BE2C (cell line): Measurements from ENCODE around the gene CCNQ.

Source experiments
- DNase-seq: peaks from one replicate; pipeline ENCODE4 v3.0.0-alpha.2; 2020
- H3K27me3 ChIP-seq: fragments of 250-450 bp; sonication (Bioruptor Pico); 2 replicates; pipeline ENCODE4 v1.5.1; 2020; ENCODE audit warnings: mild to moderate bottlenecking
- H3K36me3 ChIP-seq: fragments of 250-450 bp; sonication (Bioruptor Pico); 2 replicates; pipeline ENCODE4 v1.5.1; 2020; ENCODE audit warnings: mild to moderate bottlenecking
- H3K4me1 ChIP-seq: fragments of 250-450 bp; sonication (Bioruptor Pico); 2 replicates; pipeline ENCODE4 v1.5.1; 2020
- H3K4me3 ChIP-seq: 2 replicates; pipeline ENCODE4 v1.5.1; 2011; ENCODE audit warnings: low read depth, low read length
- H3K9me3 ChIP-seq: fragments of 250-450 bp; sonication (Bioruptor Pico); 2 replicates; pipeline ENCODE4 v1.5.1; 2020
- CTCF ChIP-seq: IDR thresholded peaks from 2 replicates; pipeline ENCODE4 v1.5.1; 2012; ENCODE audit warnings: mild to moderate bottlenecking, low read depth, low read length

The CCNQ gene

GRCh38 chrX:153576961-153577360, 22.0 kb downstream of the CCNQ start:
- Histone ChIP-seq H3K4me1 (no peaks in the 10 kb centered on the region), H3K27me3 (no peaks in the 10 kb centered on the region), H3K9me3 (no peaks in the 10 kb centered on the region), H3K4me3 (no peak overlapping the region), H3K36me3 (no peaks in the 10 kb centered on the region)
- TF ChIP-seq CTCF, result no peak
- DNase-seq, result no peak

GRCh38 chrX:153576239-153576870, 22.6 kb downstream of the CCNQ start:
- Histone ChIP-seq H3K9me3 (no peaks in the 10 kb centered on the region), H3K27me3 (no peaks in the 10 kb centered on the region)
- no peak for TF ChIP-seq CTCF

GRCh38 chrX:153573984-153574383, 25.0 kb downstream of the CCNQ start:
- DNase-seq, result no peak
- H3K27me3 ChIP-seq, result no peaks in the 10 kb centered on the region
- no peak overlapping the region for H3K4me3 ChIP-seq
- TF ChIP-seq CTCF, result no peak
- no peaks in the 10 kb centered on the region for H3K4me1 ChIP-seq
- H3K9me3 ChIP-seq, result no peaks in the 10 kb centered on the region
- no peaks in the 10 kb centered on the region for H3K36me3 ChIP-seq

More at GRCh38 chrX:153576239-153576870, 22.6 kb downstream of the CCNQ start:
- Histone ChIP-seq H3K4me3 (no peak overlapping the region), H3K4me1 (no peaks in the 10 kb centered on the region), H3K36me3 (no peaks in the 10 kb centered on the region)
- peak; percentile 18 for DNase-seq

GRCh38 chrX:153572601-153573000, 26.3 kb downstream of the CCNQ start:
- no peaks in the 10 kb centered on the region for H3K4me1 ChIP-seq
- H3K9me3 ChIP-seq, result no peaks in the 10 kb centered on the region
- no peaks in the 10 kb centered on the region for H3K27me3 ChIP-seq
- TF ChIP-seq CTCF, result no peak
- no peaks in the 10 kb centered on the region for H3K36me3 ChIP-seq
- no peak for DNase-seq
- H3K4me3 ChIP-seq, result no peak overlapping the region

GRCh38 chrX:153571534-153571908, 27.4 kb downstream of the CCNQ start:
- DNase-seq, result no peak
- no peaks in the 10 kb centered on the region for H3K27me3 ChIP-seq
- H3K4me3 ChIP-seq, result no peak overlapping the region
- no peaks in the 10 kb centered on the region for H3K9me3 ChIP-seq
- H3K36me3 ChIP-seq, result no peaks in the 10 kb centered on the region
- H3K4me1 ChIP-seq, result no peaks in the 10 kb centered on the region
- TF ChIP-seq CTCF, result no peak

GRCh38 chrX:153569475-153569874, 29.5 kb downstream of the CCNQ start:
- peaks cover under 1% of the 10 kb centered on the region for H3K4me1 ChIP-seq
- TF ChIP-seq CTCF, result no peak
- DNase-seq, result no peak
- no peaks in the 10 kb centered on the region for H3K36me3 ChIP-seq
- no peaks in the 10 kb centered on the region for H3K9me3 ChIP-seq
- H3K27me3 ChIP-seq, result no peaks in the 10 kb centered on the region
- H3K4me3 ChIP-seq, result no peak overlapping the region
